GM21515 (cell line): ENCODE measurements around the gene PPIA.

Experiments used
- ATAC-seq: cut with Tn5 transposase; IDR thresholded peaks from one replicate; pipeline ENCODE4 v1.9.1; 2021; ENCODE audit not compliant: unreplicated experiment

The PPIA gene

GRCh38 chr7:44796504-44797328, at the start of gene PPIA:
Gene PPIA (plus strand): TSS chr7:44796681. CDS start chr7:44796725, 44 bp downstream.
- peak; percentile 87 for ATAC-seq

DNA sequence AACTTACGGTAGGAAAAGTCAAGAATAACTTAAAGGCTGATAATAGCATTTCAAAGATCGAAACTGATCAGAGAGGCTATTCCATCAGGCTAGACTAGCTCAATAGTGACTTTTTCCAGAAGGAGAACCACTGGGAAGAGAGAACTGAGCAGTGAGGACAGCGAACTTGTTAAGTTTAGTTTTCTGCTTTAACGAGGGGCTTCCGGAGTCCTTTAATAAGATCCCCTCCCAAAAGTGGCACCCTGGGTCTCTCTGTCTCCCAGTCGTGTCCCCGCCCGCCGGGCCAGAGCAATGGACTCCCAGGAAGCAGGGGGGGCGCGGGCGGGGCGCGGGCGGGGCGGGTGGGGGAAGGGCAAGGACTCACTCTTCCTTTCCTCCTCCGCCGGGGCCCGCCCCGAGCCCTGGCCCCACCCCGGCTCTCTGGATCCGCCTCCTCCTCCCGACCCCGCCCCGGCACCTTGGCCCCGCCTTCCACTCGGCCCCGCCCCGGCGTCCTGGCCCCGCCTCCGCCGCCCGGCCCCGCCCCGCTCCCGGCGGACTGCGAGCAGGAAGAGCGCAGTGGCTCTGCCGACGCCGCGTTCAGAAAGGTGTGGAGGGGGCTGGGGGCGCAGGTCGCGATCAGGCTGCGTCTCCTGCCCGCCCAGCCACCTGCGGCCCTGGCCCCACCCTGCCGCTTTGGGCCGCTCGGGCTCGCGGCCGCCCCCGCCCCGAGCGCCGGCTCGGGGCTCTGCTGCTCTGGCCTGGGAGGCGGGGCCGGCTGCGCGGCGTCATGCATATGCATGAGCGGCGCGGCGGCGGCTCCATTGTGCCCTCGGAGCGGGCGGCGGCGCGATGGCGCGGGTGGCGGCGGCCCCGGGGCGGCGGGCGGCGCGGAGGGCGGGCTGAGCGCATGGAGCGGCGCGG, 48.2 kb upstream of the PPIA start, which contains the start of gene ZMIZ2:
Gene ZMIZ2 (plus strand): TSS at position 803 of the 903 bp plus-strand sequence. CDS start 7,403 bp downstream, outside the sequence.
- ATAC-seq: peak; percentile 53

DNA sequence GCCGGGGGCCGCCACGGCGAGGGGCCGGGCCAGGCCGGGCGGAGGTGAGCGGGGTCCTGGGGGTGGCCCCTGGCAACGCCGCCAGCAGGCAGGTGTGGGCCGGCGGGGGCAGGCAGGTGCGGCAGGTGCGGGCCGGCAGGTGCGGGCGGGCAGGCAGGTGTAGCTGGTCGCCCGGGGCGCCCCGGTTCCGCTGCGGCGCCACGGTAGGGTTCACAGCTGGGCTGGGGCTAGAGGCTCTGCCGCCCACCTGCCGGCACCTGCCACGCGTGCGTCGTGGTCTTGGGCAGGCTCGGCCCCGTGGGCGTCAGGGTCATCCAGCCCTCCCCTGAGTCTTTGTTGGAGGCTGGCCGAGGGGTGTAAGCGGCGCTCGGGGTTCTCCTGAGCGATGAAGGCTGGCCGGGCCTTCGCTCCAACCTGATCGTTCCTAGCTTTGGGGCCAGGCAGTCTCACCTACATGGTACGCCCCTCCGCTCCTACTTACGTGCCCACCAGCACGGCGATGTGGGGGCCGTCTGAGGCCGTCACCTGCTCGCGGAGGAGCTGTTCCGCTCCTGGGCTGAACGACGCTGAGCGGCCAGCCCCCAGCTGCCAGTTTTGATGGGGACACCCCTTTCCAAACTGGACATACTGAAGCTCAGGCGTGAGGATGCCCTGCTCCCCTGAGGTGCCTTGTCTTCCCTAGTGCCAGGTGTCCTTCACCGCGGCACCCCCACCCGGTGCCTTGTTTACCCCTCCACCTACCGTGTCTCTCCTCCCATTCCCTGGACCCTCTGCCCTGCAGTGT, 47.3 kb upstream of the PPIA start:
- peak; percentile 16 for ATAC-seq

DNA sequence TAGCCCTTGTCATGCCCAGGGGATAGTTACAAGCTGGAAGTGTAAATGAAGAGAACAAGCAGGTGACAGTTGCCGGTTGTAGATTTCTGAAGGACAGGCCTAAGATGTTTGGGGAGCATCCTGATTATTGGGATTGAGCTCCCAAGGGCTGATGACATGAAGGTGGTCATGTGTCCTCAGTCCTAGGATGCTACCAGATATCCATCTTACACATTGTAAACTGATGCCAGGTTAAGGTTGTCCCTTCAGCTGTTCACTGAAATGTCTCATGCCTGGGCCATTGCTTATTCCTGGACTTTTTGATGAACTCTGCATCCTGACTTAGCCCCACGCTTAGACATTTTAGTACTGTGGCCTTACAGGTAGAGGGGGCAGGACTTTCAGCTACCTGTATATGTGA, 46.5 kb upstream of the PPIA start:
- ATAC-seq: no peak

- no peak for ATAC-seq
These were observed 46.1 kb upstream of the PPIA start for GRCh38 chr7:44750424-44750823.

GRCh38 chr7:44750921-44751571, 45.4 kb upstream of the PPIA start:
- ATAC-seq: peak; percentile 52

- ATAC-seq: no peak
These were observed 43.7 kb upstream of the PPIA start for GRCh38 chr7:44752822-44753221.

GRCh38 chr7:44754802-44755697, 41.4 kb upstream of the PPIA start:
- ATAC-seq: no peak

GRCh38 chr7:44755698-44756627, 40.5 kb upstream of the PPIA start:
- no peak for ATAC-seq

DNA sequence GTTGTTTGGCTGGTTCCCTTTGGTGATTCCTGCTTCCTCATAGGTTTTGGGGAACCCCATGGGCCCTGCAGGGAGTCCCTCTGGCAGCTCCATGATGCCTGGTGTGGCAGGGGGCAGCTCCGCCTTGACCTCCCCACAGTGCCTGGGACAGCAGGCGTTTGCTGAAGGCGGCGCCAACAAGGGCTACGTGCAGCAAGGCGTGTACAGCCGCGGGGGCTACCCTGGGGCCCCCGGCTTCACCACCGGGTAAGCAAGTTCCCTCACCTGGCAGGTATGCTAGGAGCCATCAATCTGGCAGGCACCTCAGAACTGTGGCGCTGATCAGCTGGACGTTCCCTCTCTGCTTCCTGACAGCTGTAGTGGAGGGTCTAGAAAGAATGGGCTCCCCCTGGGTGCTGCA, 39.6 kb upstream of the PPIA start:
- no peak for ATAC-seq

DNA sequence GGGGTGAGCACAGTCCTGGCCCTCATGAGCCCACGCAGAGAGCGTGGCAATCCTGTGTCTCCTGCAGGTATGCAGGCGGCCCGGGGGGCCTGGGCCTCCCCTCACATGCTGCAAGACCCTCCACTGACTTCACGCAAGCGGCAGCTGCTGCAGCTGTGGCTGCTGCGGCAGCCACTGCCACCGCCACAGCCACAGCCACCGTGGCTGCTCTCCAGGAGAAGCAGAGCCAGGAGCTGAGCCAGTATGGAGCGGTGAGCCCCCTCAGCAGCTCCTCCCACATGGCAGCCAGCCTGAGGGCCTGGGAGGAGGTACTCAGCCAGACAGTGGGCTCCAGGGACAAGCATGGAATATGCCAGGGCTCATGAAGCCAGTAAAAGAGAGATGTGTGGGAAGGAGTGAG, 39.2 kb upstream of the PPIA start:
- no peak for ATAC-seq

- ATAC-seq: no peak
These were observed 38.7 kb upstream of the PPIA start for GRCh38 chr7:44757739-44758138.

- no peak for ATAC-seq
These were observed 37.2 kb upstream of the PPIA start for GRCh38 chr7:44759246-44759645.

- ATAC-seq: no peak
These were observed 36.4 kb upstream of the PPIA start for GRCh38 chr7:44760034-44760580.

GRCh38 chr7:44761207-44762161, 35.0 kb upstream of the PPIA start:
- ATAC-seq: no peak

GRCh38 chr7:44762300-44762699, 34.2 kb upstream of the PPIA start:
- no peak for ATAC-seq
